SU-DHL-6 (cell line): ENCODE results near the gene INPP5A.

ENCODE experiments used
- CTCF ChIP-seq: fragments of 200-600 bp; sonication (generic); IDR thresholded peaks from one replicate; pipeline ENCODE4 v1.5.1; 2017; ENCODE audit warnings: antibody characterized with exemption, mild to moderate bottlenecking, low read length, moderate library complexity; ENCODE audit not compliant: insufficient read depth, poor library complexity, severe bottlenecking
- EZH2phosphoT487 ChIP-seq: fragments of 200-600 bp; sonication (generic), shearing (Covaris generic); conservative IDR thresholded peaks from 2 replicates; pipeline ENCODE4 v1.6.1; 2018; ENCODE audit warnings: mild to moderate bottlenecking, antibody characterized with exemption, low read length, moderate library complexity, mixed read lengths

- TF ChIP-seq CTCF, result no peak
- TF ChIP-seq EZH2phosphoT487, result no peak
Observed at GRCh38 chr10:132788831-132789219, 251.2 kb downstream of the INPP5A start.
